SIG-M5 (cell line): ENCODE measurements around the gene ARHGEF33.
"Not testable (repeated sequence)": the region's sequence is repeated elsewhere in the genome, so short reads cannot be mapped to it uniquely, and the experiment has no call there.

Experiments used
- DNase-seq: peaks from one replicate; lab custom pipeline; 2025; lab: John Stamatoyannopoulos, UW

The ARHGEF33 gene

DNA sequence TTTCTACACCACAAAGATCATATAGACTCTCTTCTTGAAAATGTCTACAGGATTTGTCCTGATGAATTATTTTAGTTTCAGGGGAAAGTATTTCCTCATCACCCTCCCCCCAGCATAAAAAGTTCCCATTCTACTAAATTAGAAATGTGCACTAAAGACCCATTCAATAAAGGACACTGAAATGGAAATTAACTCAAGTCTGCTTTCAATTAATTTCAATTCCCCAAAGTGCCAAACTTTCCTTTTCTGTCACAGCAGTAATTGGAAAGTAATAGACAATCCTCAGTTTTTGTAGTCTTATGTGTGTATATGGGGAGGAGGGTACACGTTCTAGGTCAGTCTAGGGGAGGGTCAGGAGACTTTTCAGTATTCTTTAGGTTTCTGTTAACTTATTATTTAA is 21.5 kb downstream of the ARHGEF33 start:
- no peak for DNase-seq

DNA sequence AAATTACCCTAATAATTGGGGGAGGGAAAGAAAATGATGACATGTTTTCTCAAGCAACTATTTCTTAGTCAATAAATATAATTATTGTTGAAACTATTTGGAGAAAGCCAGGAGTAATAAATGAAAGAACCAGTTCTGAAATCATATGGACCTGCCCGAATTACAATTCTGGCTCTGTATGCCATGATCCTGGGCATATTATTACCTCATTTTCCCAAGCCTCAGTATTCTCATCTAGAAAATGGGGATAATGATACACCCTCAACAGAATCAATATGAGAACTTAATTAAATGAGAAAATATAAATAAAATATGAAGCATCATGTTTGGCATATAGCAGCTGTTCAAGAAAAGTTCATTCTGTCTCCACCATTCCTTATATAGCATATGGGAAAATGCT is 22.9 kb downstream of the ARHGEF33 start:
- no peak for DNase-seq

DNA sequence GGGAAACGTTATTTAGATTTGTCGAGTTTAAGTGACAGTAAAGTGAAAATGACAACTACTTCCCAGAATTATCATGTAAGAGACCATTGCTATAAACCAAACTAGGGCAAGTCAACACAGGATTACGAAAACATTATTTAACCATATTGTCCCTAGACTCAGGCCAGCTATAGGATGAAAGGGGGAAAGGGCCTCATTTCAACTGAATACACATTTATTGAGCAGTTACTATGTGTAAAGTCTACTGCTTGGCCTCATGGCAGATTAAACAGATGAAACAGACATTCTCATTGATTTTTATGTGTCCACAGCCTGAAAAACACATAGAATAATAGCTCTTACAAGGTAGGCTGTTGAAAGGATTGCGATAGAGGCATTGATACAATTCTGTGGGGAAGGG is 32.7 kb downstream of the ARHGEF33 start:
- no peak for DNase-seq

DNA sequence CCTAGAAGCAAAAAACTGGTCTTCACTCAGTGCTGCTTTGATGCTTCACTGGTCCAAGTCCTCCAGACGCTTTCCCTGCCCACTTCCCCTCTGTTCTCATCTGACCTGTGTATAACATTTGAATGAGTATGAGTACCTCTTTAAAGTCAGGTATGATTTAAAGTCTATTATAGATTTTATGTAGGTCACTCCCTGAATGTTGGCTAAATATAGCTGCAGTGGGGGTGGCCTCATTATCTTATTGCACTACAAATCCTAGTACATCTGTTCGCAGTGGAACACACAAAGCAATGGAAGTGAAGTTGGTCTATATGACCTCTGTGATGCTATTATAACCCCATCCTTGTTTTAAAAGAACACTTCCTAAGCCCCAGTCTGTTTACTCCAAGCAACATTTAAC is 33.2 kb downstream of the ARHGEF33 start:
- no peak for DNase-seq

DNA sequence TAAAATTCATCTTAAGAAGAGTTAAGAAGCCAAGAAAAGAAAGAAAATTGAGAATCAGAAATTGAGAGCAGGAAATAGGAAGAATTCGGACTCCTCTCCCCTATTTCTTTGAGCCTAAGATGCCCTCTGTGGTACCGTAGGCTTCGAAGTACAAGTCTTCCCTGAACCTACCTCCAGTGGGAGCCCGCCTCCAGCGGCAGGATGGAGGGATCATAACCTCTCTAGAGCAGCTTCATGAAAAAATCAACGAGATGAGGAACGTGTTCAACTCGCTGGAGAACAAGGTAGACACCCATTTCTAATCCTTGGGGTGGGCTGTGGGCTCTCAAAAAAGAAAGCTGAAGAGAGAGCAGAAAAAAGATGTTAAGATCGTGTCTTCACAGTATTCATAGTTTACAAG is 36.3 kb downstream of the ARHGEF33 start:
- DNase-seq = no peak

DNA sequence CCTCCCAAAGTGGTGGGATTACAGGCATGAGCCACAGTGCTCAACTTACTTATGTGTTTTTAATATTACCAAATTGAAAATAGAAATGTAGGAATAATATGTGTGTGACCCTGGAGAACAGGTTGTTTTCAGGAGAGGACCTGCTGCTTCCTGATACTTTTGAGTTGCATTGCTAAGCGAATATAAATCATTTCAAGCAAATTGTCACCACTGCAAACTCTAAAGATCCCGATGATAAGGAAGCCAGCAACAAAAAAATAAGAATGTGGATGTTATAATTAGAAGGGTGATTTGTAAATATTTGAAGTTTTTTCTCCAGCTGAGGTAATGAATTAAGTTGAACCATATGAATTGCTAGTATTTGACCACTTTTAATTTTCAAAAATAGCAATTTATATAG is 40.9 kb downstream of the ARHGEF33 start:
- no peak for DNase-seq

DNA sequence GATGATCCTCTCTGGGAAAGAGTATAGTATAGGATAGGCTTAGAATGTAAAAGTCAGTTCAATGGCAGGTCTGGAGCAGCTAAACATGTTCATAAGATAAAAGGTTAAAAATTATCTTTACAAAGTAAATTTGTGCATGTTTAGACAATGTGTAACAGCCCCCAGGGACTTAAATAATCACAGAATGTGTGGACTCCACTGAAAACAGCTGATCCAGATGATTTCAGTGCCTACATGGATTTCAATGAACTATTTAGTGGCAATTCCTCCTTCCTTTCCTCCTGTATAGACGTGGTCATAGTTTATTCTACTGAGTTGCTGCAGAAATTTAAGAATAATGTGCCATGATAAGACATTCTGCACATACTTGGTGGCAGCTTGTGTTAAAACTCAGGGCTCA is 42.9 kb downstream of the ARHGEF33 start:
- no peak for DNase-seq

DNA sequence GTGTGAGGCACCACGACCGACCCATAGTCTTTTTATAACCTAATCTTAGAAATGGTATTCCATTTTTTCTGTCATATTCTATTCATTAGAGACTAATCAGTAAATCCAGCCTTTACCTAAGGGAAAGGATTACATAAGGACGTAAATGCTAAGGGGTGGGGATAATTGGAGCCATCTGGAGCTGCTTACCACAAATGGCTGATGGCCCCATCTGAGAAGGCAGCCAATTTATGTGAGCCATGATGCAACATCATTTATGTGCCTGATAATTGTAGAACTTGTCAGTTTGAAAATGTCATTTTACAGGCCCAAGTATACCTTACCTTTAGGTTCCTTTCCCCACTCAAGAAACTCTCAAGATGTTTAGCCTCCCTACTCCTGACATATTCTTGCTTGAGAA is 44.0 kb downstream of the ARHGEF33 start:
- no peak for DNase-seq

DNA sequence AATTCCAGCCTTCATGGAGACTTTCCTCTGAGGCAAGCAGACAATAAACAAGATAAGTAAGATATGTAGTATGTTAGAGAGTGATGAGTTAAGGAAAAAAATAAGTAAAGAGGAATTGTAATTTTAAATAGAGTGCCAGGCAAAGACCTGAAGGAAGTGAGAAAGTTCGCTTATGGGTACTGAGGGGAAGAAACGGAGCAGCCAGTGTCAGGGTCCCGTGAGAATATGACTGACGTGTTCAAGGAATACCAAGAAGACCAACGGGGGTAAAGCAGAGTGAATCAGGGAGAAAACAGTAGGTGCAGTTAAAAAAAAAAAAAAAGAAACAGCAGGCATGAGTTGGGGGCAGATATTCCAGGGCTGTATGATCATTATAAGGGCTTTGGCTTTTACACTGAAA is 45.1 kb downstream of the ARHGEF33 start:
- DNase-seq = no peak

DNA sequence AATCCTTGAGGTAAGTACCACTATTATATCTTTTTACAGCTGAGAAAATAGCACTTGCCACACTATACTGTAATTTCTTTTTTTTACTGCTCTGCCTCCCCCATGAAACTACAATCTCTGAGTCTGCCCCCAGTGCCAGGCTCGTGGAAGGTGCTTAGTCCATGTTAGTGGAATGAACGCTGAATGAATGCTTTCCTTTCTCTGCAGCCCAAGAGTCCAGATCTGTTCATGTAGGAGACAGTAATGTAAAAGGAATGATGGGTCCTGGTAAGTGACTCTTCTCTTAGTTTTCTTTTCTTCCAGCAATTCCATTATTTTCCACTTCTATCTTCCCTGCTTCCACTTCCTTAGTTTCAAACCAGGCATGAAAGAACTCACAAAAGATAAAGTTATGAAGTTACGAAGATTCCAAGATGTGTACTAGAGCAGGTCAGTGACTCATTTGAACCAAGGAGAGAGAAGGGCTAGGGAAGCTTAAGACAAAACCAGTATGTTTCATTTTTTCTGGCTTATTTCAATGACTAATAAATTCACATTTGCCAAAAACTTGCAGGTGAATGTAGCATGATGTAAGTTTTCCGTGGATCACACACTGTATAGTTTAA is 46.0 kb downstream of the ARHGEF33 start:
- DNase-seq = no peak

DNA sequence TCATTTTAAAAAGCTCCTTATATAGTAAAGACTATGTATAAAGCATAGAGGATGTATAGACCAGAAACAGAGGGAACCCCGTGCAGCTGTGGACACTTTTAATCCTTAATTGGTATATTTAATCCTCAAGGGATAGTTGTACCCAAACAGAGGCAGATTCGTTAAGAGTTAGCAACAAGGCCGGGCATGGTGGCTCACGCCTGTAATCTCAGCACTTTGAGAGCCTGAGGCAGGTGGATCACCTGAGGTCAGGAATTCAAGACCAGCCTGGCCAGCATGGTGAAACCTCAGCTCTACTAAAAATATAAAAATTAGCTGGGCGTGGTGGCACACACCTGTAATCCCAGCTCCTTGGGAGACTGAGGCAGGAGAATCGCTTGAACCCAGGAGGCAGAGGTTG is 46.8 kb downstream of the ARHGEF33 start:
- not testable (repeated sequence) for DNase-seq

DNA sequence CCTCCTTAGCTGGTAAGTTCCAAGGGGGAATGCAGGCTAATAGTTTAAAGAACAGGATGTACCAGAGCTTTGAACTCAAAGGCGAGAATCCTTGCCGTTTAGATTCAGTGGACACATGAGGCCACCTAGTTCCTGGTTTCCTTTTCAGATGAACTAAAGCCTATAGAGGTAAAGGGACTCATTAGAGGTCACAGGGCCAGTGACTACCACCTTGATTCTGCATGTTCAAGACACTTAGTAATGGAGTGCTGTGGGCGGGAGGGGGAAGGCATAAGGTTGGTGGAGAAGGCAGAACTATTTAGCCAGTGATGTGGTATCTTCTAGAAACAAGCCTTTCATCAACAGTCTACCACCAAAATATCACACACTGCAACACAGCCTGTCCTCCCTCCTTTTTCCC is 47.9 kb downstream of the ARHGEF33 start:
- DNase-seq = no peak

DNA sequence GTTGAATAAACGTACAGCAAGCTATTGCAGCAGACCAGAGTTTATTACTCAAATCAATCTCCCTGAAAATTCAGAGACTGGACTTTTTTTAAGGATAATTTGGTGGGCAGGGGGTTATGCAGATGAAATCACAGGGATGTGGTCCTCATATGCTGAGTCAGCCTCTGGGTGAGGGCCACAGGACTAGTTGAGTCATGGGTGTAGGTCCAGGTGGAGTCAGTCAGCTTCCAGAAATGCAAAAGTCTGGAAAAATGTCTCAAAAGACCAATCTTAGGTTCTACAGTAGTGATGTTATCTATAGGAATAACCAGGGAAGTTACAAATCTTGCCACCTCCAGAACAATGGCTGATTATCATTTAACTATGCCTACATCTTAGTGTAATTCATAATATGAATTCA is 51.1 kb downstream of the ARHGEF33 start:
- DNase-seq = no peak

DNA sequence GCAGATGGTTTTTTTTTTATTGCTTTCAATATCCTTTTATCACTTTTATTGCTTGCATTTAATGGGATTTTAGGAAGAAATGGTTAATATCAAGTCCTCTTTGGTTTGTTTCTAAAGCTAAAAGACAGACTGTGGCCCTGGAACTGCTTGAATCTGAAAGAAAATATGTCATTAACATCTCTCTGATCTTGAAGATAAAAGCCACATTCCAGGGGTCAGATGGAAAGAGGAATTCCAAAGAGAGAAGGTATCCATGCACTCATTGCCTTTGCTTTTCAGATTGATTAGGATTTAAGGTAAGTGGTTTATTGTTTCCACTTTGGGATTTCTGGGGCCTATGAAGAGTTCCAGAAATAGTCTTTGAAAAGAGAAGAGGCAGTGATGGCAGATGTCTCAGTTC is 54.1 kb downstream of the ARHGEF33 start:
- DNase-seq = no peak

DNA sequence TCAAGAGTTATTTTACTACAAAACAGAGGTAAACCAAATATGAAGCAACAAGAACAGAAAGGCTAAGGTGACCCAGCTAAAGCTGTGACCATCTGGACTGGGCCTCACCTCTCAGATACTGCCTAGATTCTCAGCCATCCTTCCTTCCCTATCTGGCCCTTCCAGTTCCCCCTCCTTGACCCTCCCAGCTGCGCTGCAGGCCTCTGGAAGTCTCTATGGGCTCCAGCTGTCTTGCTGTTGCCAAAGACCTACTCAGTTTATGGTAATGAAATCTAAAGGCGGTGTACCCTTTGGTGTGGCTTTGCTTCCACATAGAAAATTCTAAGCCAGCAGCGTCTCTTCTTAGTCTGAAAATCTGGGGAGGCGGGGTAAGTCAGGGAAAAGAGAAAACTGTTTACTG is 55.7 kb downstream of the ARHGEF33 start:
- no peak for DNase-seq

DNA sequence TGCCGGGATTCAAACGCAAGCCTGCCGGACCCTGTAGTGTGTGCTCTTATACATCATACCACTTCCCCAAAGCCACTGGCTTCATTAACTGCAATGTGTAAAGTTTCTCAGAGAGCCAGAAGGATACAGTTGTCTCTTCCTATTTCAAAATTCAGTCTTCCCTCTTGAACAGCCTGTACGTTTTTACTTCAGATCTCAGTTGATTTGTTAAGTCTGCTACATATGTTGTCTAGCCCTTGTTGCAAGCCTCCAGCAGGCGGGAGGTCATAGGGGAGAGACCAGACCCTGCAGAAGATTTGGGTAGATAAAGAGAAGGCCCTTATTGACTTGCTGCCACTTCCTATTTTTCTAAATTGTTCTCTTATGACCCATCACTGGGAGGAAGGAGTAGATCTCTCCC is 56.2 kb downstream of the ARHGEF33 start:
- DNase-seq = no peak

DNA sequence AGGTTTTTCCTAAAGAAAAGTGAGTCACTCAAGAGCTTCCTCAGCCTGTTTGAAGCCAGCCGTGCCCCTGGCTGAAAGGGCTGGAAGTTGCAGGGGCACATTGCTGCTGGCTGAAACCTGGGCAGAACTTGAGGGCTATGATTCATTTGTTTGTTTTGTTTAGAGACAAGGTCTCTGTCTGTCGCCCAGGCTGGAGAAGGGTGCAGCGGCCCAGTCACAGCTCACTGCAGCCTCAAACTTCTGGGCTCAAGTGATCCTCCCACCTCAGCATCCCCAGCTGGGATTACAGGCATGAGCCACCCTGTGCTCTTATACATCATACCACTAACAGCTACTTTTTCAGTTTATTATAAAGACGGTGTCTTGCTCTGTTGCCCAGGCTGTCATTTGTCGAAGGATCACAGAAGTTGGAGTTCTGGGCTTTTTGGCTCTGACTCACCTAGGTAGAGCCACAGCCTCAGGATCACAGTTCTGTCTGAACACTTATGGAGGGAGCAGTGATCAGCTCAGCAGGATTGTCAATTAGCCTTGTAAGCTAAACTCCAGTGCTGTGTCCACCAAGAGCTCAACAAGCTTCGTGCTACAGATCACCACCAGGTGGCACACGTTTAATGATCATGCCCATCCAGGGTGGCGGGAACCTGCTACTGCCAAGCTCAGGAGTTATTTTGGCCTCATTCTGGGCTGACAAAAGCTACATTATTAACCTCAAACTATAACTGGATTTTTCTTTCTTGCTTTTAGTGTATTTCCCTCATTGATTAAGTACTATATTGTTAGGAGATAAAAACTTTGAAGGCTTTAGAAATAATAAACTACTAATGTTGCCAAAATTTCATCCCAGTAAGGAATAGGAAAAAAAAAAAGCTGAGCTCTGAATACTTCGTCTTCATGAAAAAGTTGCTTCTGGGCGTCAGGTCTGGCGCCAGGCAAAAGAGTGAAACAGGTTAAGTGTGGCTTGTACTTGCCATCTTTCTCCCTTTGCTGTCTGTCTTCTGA is 57.9 kb downstream of the ARHGEF33 start:
- DNase-seq = no peak

DNA sequence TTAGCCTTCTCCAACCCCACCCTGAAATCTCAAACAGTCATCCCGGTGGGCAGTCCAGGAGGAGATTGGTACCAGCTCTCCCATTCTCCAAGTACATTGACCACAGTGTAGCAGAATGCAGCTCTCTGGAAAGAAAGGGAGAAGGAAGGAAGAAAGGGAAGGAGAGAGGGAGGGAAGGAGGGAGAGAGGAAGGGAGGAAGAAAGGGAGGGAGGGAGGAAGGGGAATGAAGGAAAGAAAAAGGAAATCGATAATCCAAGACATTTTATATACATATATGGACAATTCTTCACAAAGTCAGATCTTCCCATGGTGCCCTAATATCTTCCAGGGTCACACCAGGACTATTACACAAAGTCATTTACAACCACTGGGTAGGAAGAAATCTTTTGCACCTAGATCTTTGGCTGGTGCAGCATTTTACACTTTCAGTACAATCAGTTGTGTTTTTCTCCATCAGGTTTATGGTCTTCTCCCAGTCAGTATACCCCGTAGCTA is 58.8 kb downstream of the ARHGEF33 start:
- DNase-seq = no peak

DNA sequence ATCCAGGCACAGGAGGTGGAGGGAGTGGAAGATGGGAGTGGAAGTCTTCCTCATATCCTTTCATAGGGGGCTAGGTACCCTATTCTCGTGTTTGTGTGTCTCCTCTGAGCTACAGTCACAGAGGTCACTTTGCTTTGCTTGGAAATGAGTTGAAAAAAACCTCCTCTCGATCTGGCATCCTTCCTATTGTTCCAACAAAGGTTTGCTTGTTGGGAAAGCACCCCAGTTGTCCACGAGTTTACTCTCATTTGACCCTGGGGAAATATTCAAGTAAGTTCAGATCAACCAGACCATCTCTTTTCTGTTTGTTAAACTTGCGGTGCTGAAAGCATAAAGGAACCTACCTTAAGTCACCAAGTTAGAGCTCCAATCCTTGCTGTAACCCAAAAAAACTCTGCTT is 59.3 kb downstream of the ARHGEF33 start:
- DNase-seq = no peak

DNA sequence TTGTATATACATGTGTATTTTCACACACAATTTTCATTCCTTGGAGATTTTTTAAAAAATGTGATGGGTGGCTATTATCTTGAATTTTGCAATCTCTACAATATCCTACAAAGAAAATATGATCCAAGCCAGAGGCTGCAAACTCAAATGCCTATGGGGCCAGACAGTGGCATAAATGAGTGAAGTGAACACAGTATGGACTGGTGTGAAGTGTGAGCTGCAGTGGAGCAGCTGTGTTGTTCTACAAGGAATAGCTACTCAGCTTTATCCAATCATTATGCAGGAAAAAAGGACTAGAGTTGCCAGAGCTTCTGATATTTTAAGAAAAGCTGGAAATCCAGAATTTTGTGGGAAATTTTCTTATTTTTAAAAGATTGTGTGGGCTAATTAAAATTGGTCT is 62.1 kb downstream of the ARHGEF33 start:
- no peak for DNase-seq

DNA sequence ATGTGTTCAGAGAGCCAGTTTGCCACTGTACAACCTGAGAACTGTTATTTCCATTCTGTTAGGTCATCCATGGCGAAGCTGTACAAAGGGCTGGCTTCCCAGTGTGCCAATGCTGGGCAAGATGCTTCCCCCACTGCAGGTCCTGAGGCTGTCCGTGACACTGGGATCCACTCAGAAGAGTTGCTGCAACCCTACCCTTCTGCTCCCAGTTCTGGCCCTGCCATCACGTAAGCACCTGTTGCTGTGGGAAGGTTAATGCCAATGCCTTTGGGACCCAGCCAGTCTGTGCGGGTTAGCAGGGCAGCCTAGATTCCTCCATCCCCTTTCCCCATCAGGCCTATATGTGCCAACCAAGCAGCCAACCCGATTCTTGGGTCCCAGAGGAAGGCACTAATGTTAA is 68.3 kb downstream of the ARHGEF33 start:
- DNase-seq = no peak

DNA sequence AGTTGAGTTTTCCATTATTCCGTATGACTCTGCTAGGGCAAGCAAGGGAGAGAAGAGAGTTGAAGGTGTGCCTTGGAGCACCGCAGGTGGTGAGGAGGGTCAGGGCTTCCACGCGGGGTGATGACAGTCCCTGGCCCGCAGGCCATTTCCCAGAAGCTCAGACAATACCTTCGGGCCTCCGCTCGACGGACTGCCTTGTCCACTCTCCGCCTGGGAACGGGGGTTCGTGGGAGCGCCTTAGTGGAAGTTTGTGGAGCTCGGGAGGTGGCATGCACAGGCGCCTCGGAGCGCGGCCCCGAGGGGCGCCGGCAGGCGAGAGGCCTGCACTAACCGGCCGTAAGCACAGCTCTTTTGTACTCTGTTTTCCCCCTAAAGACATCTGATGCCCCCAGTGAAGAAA is 69.8 kb downstream of the ARHGEF33 start:
- no peak for DNase-seq

DNA sequence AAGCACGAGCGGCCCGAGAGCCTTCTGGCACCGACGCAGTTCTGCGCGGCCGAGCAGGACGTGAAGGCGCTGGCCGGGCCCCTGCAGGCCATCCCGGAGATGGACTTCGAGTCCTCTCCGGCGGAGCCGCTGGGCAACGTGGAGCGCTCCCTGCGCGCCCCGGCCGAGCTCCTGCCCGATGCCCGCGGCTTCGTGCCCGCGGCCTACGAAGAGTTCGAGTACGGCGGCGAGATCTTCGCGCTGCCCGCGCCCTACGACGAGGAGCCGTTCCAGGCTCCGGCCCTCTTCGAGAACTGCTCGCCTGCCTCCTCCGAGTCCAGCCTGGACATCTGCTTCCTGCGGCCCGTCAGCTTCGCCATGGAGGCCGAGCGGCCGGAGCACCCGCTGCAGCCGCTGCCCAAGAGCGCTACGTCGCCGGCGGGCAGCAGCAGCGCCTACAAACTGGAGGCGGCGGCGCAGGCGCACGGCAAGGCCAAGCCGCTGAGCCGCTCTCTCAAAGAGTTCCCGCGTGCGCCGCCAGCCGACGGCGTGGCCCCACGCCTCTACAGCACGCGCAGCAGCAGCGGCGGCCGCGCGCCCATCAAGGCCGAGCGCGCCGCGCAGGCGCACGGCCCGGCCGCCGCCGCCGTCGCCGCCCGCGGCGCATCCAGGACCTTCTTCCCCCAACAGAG is 70.4 kb downstream of the ARHGEF33 start:
- no peak for DNase-seq
